SK-N-SH treated with all-trans-retinoic acid at 6 μM for 48 hours (cell line): ENCODE data around the gene BPIFB2.

Experiments
- ATAC-seq: fragments of 200-7000 bp; cut with Tn5 transposase; 3 replicates; pipeline ENCODE4 v1.9.1; 2020; ENCODE audit warnings: mild to moderate bottlenecking, moderate library complexity
- ARNTL ChIP-seq: fragments of 450-650 bp; formaldehyde crosslinking; IDR thresholded peaks from 2 replicates; pipeline ENCODE4 v1.5.0; 2020; ENCODE audit warnings: low read depth, mild to moderate bottlenecking, moderate library complexity, borderline replicate concordance
- BACH2 ChIP-seq: fragments of 250-450 bp; sonication (Bioruptor Pico); IDR thresholded peaks from 2 replicates; pipeline ENCODE4 v1.9.0; 2021; ENCODE audit warnings: mild to moderate bottlenecking, borderline replicate concordance
- CREB5 ChIP-seq: fragments of 250-450 bp; sonication (Bioruptor Pico); IDR thresholded peaks from 2 replicates; pipeline ENCODE4 v1.5.1; 2020; ENCODE audit warnings: low read depth, mild to moderate bottlenecking, moderate library complexity
- CSDC2 ChIP-seq: fragments of 250-450 bp; sonication (Bioruptor Pico); IDR thresholded peaks from 2 replicates; pipeline ENCODE4 v1.5.0; 2020; ENCODE audit warnings: mild to moderate bottlenecking, moderate library complexity
- CSRNP3 ChIP-seq: fragments of 250-450 bp; sonication (Bioruptor Pico); IDR thresholded peaks from 2 replicates; pipeline ENCODE4 v1.5.1; 2021; ENCODE audit warnings: mild to moderate bottlenecking, moderate library complexity
- ESRRG ChIP-seq: fragments of 250-450 bp; sonication (Bioruptor Pico); IDR thresholded peaks from 2 replicates; pipeline ENCODE4 v1.6.1; 2021; ENCODE audit warnings: mild to moderate bottlenecking
- GLIS3 ChIP-seq: fragments of 250-450 bp; sonication (Bioruptor Pico); IDR thresholded peaks from 2 replicates; pipeline ENCODE4 v1.5.0; 2020; ENCODE audit warnings: mild to moderate bottlenecking, moderate library complexity
- ISL1 ChIP-seq: fragments of 250-450 bp; sonication (Bioruptor Pico); IDR thresholded peaks from 2 replicates; pipeline ENCODE4 v2.1.2; 2022; ENCODE audit warnings: mild to moderate bottlenecking, moderate library complexity
- OSR1 ChIP-seq: fragments of 250-450 bp; sonication (Bioruptor Pico); IDR thresholded peaks from 2 replicates; pipeline ENCODE4 v1.8.0; 2022; ENCODE audit warnings: moderate library complexity, mild to moderate bottlenecking, inconsistent platforms
- POU6F1 ChIP-seq: fragments of 250-450 bp; sonication (Bioruptor Pico); IDR thresholded peaks from 2 replicates; pipeline ENCODE4 v1.8.0; 2021; ENCODE audit warnings: low read depth, mild to moderate bottlenecking, moderate library complexity, borderline replicate concordance
- PPARA ChIP-seq: fragments of 250-450 bp; sonication (Bioruptor Pico); IDR thresholded peaks from 2 replicates; pipeline ENCODE4 v1.5.0; 2020; ENCODE audit warnings: mild to moderate bottlenecking, borderline replicate concordance
- RARB ChIP-seq: fragments of 250-450 bp; sonication (Bioruptor Pico); IDR thresholded peaks from 2 replicates; pipeline ENCODE4 v1.8.0; 2021; ENCODE audit warnings: mild to moderate bottlenecking, moderate library complexity
- SNAI2 ChIP-seq: fragments of 250-450 bp; sonication (Bioruptor Pico); IDR thresholded peaks from 2 replicates; pipeline ENCODE4 v1.5.0; 2020; ENCODE audit warnings: mild to moderate bottlenecking, moderate library complexity
- TCF4 ChIP-seq: fragments of 250-450 bp; sonication (Bioruptor Pico); IDR thresholded peaks from 2 replicates; pipeline ENCODE4 v1.8.0; 2021; ENCODE audit warnings: mild to moderate bottlenecking, moderate library complexity, borderline replicate concordance
- TOX ChIP-seq: fragments of 250-450 bp; sonication (Bioruptor Pico); IDR thresholded peaks from 2 replicates; pipeline ENCODE4 v1.8.0; 2021; ENCODE audit warnings: mild to moderate bottlenecking, moderate library complexity, borderline replicate concordance
- ZC3H10 ChIP-seq: fragments of 250-450 bp; sonication (Bioruptor Pico); IDR thresholded peaks from 2 replicates; pipeline ENCODE4 v1.5.1; 2021; ENCODE audit warnings: mild to moderate bottlenecking, moderate library complexity
- ZFP30 ChIP-seq: fragments of 450-650 bp; formaldehyde crosslinking; IDR thresholded peaks from 2 replicates; pipeline ENCODE4 v1.5.0; 2022; ENCODE audit warnings: mild to moderate bottlenecking, moderate library complexity
- ZNF565 ChIP-seq: fragments of 450-650 bp; formaldehyde crosslinking; conservative IDR thresholded peaks from 2 replicates; pipeline ENCODE4 v1.5.0; 2020; ENCODE audit warnings: low read depth, mild to moderate bottlenecking, moderate library complexity
- ZNF8 ChIP-seq: fragments of 450-650 bp; formaldehyde crosslinking; IDR thresholded peaks from 2 replicates; pipeline ENCODE4 v1.5.0; 2020; ENCODE audit warnings: mild to moderate bottlenecking, moderate library complexity
- TF ChIP-seq, protein P1 (sequence below): fragments of 250-450 bp; sonication (Bioruptor Pico); IDR thresholded peaks from 2 replicates; pipeline ENCODE4 v1.5.0; 2020; ENCODE audit warnings: mild to moderate bottlenecking, moderate library complexity
- TF ChIP-seq, protein P2 (sequence below): fragments of 250-450 bp; sonication (Bioruptor Pico); IDR thresholded peaks from 2 replicates; pipeline ENCODE4 v1.8.0; 2020; ENCODE audit warnings: mild to moderate bottlenecking, moderate library complexity, borderline replicate concordance

Gene BPIFB2

DNA sequence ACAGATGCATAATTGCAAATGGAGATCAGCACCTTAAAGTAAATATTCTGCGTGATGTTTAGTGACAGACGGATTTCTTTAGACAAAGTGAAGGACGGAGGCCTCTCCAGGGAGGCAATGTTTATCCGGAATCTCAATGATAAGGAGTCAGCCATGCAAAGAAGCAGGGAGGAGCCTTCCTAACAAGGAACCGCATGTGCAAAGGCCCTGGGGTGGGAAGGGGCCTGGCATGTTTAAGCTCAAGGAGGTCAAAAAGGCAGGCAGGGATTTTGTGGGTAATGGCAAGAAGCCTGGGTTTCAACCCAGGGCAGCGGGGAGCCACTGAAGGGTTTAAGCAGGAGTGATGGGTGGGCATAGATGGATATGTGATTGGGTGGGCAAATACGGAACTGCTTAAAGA lies 46.9 kb downstream of the BPIFB2 start:
- no peak for TF ChIP-seq POU6F1 (CRISPR knock-in tag)
- TF ChIP-seq SNAI2, result no peak
- no peak for TF ChIP-seq CSDC2 (CRISPR knock-in tag)
- TF ChIP-seq, protein P1, sequence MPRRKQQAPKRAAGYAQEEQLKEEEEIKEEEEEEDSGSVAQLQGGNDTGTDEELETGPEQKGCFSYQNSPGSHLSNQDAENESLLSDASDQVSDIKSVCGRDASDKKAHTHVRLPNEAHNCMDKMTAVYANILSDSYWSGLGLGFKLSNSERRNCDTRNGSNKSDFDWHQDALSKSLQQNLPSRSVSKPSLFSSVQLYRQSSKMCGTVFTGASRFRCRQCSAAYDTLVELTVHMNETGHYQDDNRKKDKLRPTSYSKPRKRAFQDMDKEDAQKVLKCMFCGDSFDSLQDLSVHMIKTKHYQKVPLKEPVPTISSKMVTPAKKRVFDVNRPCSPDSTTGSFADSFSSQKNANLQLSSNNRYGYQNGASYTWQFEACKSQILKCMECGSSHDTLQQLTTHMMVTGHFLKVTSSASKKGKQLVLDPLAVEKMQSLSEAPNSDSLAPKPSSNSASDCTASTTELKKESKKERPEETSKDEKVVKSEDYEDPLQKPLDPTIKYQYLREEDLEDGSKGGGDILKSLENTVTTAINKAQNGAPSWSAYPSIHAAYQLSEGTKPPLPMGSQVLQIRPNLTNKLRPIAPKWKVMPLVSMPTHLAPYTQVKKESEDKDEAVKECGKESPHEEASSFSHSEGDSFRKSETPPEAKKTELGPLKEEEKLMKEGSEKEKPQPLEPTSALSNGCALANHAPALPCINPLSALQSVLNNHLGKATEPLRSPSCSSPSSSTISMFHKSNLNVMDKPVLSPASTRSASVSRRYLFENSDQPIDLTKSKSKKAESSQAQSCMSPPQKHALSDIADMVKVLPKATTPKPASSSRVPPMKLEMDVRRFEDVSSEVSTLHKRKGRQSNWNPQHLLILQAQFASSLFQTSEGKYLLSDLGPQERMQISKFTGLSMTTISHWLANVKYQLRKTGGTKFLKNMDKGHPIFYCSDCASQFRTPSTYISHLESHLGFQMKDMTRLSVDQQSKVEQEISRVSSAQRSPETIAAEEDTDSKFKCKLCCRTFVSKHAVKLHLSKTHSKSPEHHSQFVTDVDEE (CRISPR knock-in tag), result no peak
- no peak for TF ChIP-seq ZC3H10
- no peak for TF ChIP-seq ESRRG (CRISPR knock-in tag)
- TF ChIP-seq TOX (CRISPR knock-in tag), result no peak
- no peak for TF ChIP-seq CSRNP3 (CRISPR knock-in tag)
- no peak for TF ChIP-seq ARNTL
- TF ChIP-seq TCF4 (CRISPR knock-in tag), result no peak
- no peak for TF ChIP-seq ISL1 (CRISPR knock-in tag)
- TF ChIP-seq GLIS3 (CRISPR knock-in tag), result no peak
- TF ChIP-seq OSR1 (CRISPR knock-in tag), result no peak
- no peak for TF ChIP-seq PPARA (CRISPR knock-in tag)
- TF ChIP-seq ZNF8 (CRISPR knock-in tag), result no peak
- ATAC-seq, result no peak

GRCh38 chr20:33054791-33055190 lies 47.3 kb downstream of the BPIFB2 start:
- TF ChIP-seq ZNF8 (CRISPR knock-in tag), result no peak
- ATAC-seq, result no peak

- TF ChIP-seq CREB5 (no peak), ZFP30 (CRISPR knock-in tag) (no peak), ESRRG (CRISPR knock-in tag) (no peak), RARB (CRISPR knock-in tag) (no peak)
- TF ChIP-seq, protein P1 (CRISPR knock-in tag), result no peak
- no peak for ATAC-seq
These were observed 51.6 kb downstream of the BPIFB2 start for GRCh38 chr20:33059136-33059535.

DNA sequence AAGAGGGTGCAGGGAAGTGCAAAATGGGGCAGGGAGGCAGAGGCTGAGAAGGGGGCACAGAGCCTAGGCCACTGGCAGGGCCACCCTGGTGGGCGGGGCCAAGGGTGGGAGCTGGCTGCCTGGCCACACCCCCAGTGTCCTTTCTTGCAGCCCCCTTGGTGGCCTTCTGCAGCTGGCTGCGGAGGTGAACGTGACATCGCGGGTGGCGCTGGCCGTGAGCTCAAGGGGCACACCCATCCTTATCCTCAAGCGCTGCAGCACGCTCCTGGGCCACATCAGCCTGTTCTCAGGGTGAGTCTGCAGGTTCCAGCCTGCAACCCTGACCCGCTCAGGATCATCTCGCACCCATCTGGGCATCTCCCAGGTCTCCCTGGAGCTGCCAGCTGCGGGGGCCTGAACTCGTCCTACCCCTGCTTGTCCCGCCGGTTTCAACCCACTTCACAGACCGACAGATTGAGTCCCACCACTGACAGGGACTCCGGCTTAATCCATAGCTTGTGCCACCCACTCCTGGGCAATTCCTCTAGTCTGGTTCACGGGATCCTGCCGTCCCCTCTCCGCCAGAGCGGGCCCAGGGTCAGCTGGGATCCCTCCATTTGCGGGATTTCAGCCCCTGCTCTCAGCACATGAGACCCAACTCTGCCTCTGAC lies 52.4 kb downstream of the BPIFB2 start:
- no peak for ATAC-seq
- TF ChIP-seq CSDC2 (CRISPR knock-in tag) (no peak), RARB (CRISPR knock-in tag) (no peak), BACH2 (no peak), ARNTL (no peak), ZNF8 (CRISPR knock-in tag) (no peak), ZNF565 (CRISPR knock-in tag) (no peak), ZFP30 (CRISPR knock-in tag) (no peak), SNAI2 (no peak), TCF4 (CRISPR knock-in tag) (no peak)
- TF ChIP-seq, protein P2, sequence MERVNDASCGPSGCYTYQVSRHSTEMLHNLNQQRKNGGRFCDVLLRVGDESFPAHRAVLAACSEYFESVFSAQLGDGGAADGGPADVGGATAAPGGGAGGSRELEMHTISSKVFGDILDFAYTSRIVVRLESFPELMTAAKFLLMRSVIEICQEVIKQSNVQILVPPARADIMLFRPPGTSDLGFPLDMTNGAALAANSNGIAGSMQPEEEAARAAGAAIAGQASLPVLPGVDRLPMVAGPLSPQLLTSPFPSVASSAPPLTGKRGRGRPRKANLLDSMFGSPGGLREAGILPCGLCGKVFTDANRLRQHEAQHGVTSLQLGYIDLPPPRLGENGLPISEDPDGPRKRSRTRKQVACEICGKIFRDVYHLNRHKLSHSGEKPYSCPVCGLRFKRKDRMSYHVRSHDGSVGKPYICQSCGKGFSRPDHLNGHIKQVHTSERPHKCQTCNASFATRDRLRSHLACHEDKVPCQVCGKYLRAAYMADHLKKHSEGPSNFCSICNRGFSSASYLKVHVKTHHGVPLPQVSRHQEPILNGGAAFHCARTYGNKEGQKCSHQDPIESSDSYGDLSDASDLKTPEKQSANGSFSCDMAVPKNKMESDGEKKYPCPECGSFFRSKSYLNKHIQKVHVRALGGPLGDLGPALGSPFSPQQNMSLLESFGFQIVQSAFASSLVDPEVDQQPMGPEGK (CRISPR knock-in tag), result no peak
